Coronary artery (tissue), 2 donors: ENCODE measurements around the gene MAST4.

ENCODE experiments used
- DNase-seq: peaks from one replicate; pipeline ENCODE4 v3.0.0-alpha.2; 2017; ENCODE audit warnings: low spot score
- H3K27ac ChIP-seq, 2 donors: fragments of 200-600 bp; sonication (generic); one replicate each; pipeline ENCODE4 v1.5.1; 2016 to 2019
- H3K4me3 ChIP-seq: fragments of 200-600 bp; sonication (generic); 2 replicates; pipeline ENCODE4 v1.5.1; 2016; ENCODE audit warnings: mild to moderate bottlenecking, moderate library complexity
- TF ChIP-seq, protein P1 (sequence below): fragments of 200-600 bp; sonication (generic); IDR thresholded peaks from one replicate; pipeline ENCODE4 v1.5.1; 2019; ENCODE audit warnings: antibody characterized with exemption

Gene MAST4

DNA sequence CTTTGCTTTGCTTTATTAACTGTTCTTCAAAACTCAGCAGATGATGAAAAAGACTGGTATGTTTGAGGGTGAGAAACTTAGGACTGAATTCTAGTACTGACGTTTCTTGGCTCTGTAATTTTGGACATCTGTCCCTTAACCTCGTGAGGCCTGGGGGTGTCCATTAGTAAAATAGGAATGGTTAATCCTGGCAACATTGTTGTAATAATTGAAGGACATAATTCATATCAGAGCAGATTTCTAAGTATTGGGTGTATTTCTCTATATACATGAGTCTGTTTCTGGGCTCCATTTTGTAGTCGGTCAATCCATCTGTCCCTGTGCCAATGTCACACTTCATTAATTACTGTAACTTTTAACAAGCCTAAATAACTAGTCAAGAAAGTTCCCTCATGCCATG, 206.7 kb downstream of the MAST4 start:
- TF ChIP-seq, protein P1, sequence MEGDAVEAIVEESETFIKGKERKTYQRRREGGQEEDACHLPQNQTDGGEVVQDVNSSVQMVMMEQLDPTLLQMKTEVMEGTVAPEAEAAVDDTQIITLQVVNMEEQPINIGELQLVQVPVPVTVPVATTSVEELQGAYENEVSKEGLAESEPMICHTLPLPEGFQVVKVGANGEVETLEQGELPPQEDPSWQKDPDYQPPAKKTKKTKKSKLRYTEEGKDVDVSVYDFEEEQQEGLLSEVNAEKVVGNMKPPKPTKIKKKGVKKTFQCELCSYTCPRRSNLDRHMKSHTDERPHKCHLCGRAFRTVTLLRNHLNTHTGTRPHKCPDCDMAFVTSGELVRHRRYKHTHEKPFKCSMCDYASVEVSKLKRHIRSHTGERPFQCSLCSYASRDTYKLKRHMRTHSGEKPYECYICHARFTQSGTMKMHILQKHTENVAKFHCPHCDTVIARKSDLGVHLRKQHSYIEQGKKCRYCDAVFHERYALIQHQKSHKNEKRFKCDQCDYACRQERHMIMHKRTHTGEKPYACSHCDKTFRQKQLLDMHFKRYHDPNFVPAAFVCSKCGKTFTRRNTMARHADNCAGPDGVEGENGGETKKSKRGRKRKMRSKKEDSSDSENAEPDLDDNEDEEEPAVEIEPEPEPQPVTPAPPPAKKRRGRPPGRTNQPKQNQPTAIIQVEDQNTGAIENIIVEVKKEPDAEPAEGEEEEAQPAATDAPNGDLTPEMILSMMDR, result no peak
- no peak overlapping the region for H3K4me3 ChIP-seq

DNA sequence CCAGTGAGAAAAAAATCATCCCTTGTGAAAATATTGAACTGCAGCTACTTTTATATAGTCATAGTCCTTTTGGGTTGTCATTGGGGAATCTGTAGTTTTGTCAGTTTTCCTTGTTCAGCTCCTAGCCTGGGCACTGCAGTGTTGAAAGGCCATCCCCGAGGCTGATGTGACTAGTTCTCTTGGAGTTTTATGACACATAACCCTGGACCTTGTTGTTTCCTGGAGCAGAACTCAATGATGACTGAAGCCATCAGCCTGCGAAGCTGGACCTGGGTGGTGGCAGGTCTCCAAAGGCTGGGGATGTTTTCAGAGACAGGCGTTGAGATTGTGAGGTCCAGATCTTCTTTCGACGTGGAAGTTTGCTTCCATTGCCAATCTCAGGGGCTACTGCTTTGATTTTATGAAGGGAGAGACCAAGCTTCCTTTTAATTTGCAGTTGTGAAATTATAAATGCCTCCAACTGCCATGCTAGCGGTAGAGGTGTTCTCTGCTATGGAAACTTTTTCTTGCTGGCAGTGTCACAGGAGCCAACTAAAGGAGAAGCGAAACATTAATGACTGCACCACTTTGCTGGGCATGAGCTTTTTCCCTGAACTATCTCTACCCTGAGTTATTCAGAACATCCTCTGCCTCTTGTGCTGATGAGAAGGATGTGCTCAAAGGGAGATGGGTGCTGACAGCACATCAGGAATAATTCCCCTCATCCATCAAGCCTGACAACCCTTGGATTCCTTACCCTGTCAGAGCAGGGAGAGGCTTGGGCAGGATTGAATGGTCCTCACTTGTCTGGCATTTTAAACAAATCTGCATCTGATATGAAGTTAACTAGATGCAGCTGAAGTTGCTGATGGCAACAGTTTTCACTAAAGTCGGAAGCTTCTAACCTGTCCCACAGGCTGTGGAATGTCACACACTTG, 209.6 kb downstream of the MAST4 start:
- TF ChIP-seq, protein P1, result no peak
- H3K27ac ChIP-seq, result no peak overlapping the region
- DNase-seq, result no peak
- H3K4me3 ChIP-seq, result no peak overlapping the region

More for the DNA sequence above, 206.7 kb downstream of the MAST4 start:
- DNase-seq, result no peak
- H3K27ac ChIP-seq, result no peak overlapping the region

DNA sequence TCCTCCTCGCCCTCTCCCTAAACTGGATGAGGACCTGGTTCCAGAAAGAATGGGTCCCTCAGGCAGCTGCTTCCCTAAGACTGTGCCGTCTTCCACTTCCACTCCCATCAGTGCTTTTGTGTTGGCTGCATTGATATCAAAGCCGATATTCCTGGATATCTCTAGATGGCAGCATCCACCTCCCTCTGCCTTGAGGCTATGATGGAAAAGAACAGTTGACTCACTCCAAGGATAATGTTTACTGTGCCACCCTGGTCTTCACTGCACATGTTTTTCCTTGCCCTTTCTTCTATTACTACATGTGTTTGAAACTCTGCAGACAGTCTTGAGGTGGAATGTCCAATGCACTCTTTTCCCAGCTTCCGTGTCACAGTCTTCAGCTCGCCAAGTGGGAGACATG, 211.6 kb downstream of the MAST4 start:
- H3K4me3 ChIP-seq, result no peak overlapping the region
- TF ChIP-seq, protein P1, result peak; percentile 20
- no peak overlapping the region for H3K27ac ChIP-seq
- DNase-seq, result no peak

DNA sequence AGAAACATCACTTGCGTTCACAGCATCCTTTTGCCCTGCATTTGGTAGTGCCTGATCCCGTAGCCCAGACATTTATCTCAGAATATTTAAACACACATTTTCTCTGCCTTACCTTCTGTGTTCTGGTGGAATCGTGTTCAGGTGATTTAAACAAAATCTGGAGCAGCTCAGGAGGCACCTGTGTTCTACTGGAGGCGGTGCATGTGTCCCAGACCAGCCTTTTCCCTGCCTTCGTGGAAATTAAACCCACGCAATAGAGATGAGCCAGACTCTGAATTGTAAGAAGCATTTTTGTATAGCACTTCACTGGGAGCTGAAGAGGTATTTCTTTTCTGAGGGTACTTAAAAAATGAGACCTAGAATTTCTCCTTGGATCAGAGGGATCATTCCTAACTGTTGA, 212.5 kb downstream of the MAST4 start:
- TF ChIP-seq, protein P1, result no peak

DNA sequence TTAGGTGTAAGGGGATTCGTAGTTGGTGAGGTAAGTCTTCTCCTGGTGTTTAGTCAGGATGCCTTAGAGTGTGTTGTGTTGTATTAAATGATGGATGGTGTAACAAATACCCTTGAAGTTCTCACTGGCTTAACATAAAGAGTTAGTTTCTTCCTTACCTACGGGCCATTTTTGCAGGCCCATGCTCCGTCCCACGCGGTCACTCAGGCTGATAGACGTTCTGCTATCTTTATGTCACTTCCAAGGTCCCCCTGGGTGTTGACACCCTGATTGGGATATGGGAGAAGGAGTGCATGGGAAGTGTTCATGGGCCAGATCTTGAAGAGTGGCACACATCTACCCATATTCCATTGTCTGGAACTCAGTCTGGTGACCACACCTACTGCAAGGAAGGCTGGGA, 214.0 kb downstream of the MAST4 start:
- Histone ChIP-seq H3K27ac (no peak overlapping the region), H3K4me3 (no peak overlapping the region)
- TF ChIP-seq, protein P1, result no peak
- DNase-seq, result no peak

More for the DNA sequence above, 212.5 kb downstream of the MAST4 start:
- Histone ChIP-seq H3K27ac (no peak overlapping the region), H3K4me3 (no peak overlapping the region)
- DNase-seq, result no peak

DNA sequence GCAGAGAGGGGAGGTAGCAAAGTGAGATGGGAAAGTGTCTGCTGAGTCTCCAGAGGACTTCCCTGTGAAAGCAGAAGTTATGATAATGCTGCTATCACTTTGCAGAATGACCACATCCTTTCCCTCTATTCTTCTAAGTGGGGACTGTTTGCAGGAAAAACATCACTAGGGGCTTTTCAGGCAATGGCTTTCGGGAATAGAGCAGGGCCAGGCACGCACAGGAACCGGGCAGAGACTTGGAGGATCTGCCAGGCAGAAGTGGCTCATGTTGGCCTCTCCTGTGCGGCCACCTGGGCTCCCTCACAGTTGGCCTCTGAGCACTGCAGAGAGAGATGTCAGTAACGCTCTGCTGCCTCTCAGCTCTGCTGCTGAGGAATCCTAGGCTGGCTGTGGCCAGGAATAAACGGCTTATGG, 214.7 kb downstream of the MAST4 start:
- no peak overlapping the region for H3K4me3 ChIP-seq
- DNase-seq, result no peak
- no peak overlapping the region for H3K27ac ChIP-seq
- TF ChIP-seq, protein P1, result no peak

DNA sequence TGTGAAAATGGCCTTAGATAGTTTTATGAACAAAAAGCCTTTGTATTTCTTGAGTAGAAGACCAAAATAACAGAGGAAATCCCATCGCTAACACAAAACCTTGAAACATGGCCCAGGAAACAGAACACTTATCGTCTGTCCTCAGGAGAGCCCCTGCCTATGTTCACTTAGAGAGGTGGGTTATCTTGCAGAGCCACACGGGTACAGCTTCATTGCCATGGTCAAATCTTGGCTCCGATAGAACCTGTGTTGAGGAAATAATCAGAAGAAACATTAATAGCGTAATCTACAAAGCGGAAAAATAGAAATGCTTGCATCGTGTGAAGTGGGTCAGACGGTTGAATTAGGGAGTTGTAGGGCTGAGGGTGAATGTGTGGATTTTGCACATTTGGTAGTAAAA, 216.1 kb downstream of the MAST4 start:
- TF ChIP-seq, protein P1, result no peak
- no peak overlapping the region for H3K4me3 ChIP-seq

More for the DNA sequence above, 216.1 kb downstream of the MAST4 start:
- no peak overlapping the region for H3K27ac ChIP-seq
- no peak for DNase-seq
